GM21423 (cell line): ENCODE results near the gene RUSC2.
"Not testable (repeated sequence)": the region's sequence is repeated elsewhere in the genome, so short reads cannot be mapped to it uniquely, and the experiment has no call there.

ENCODE experiments used
- ATAC-seq: cut with Tn5 transposase; IDR thresholded peaks from one replicate; pipeline ENCODE4 v1.9.1; 2021; ENCODE audit warnings: mild to moderate bottlenecking, moderate library complexity; ENCODE audit not compliant: unreplicated experiment

Gene RUSC2, protein sequence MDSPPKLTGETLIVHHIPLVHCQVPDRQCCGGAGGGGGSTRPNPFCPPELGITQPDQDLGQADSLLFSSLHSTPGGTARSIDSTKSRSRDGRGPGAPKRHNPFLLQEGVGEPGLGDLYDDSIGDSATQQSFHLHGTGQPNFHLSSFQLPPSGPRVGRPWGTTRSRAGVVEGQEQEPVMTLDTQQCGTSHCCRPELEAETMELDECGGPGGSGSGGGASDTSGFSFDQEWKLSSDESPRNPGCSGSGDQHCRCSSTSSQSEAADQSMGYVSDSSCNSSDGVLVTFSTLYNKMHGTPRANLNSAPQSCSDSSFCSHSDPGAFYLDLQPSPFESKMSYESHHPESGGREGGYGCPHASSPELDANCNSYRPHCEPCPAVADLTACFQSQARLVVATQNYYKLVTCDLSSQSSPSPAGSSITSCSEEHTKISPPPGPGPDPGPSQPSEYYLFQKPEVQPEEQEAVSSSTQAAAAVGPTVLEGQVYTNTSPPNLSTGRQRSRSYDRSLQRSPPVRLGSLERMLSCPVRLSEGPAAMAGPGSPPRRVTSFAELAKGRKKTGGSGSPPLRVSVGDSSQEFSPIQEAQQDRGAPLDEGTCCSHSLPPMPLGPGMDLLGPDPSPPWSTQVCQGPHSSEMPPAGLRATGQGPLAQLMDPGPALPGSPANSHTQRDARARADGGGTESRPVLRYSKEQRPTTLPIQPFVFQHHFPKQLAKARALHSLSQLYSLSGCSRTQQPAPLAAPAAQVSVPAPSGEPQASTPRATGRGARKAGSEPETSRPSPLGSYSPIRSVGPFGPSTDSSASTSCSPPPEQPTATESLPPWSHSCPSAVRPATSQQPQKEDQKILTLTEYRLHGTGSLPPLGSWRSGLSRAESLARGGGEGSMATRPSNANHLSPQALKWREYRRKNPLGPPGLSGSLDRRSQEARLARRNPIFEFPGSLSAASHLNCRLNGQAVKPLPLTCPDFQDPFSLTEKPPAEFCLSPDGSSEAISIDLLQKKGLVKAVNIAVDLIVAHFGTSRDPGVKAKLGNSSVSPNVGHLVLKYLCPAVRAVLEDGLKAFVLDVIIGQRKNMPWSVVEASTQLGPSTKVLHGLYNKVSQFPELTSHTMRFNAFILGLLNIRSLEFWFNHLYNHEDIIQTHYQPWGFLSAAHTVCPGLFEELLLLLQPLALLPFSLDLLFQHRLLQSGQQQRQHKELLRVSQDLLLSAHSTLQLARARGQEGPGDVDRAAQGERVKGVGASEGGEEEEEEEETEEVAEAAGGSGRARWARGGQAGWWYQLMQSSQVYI (N-terminal part only)

DNA sequence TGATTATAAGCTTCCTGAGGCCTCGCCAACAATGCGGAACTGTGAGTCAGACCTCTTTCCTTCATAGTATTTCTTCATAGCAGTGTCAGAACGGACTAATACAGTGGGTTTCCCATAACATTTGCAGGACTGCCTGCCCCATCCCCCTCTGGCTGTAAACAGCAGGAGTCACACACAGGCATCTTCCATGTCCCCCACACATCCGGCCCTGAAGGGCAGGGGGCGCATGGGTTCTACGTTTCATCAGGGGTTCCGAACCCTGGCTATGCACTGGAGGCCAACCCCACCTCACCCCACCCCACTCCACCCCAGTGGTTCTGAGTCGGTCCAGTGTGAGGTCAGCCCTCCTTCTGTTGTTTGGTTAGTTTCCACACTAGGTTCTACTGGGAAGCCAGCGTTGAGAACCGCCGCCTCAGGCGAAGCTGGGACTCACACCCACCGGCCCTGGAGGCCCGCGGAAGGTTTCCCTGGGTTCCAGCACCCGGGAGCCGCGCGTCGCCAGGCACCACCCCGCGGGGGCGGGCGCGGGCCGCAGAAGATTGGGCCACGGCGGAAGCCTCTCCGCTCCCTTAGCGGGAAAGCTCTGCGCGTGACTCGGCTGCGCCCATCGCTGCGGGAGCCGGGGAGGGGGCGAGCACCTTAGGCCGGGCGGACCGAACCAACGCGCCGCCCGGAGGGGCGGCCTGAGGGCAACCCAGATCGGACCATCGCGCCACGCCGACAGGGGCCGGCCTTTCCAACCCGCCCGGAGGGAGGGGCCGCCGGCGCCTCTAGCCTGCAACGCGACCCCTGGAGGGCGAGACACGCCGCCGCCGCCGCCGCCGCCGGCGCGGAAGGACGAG is at the start of gene RUSC2:
TSS of gene RUSC2 (plus strand) at position 799 of the 842 bp plus-strand sequence. CDS start 56,411 bp downstream, outside the sequence.
- ATAC-seq = no peak

DNA sequence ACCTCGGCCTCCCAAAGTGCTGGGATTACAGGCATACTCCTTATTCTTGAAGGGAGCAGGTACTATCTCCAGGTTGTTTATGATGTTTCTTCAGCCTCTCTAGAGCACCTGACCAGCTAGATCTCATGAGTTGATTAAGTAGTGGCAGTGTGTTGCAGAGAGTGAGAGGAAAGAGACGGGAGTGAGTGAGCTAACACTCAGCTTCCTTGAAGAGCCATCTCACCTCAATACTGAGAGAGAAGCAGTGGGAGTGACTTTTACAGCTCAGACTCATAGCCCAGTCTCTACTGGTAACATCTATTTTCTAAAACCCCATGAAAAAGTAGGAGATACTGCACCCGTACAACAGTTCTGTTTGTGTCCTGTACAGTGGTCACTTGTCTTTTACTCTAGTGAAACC is 43.9 kb upstream of the RUSC2 start:
- no peak for ATAC-seq

DNA sequence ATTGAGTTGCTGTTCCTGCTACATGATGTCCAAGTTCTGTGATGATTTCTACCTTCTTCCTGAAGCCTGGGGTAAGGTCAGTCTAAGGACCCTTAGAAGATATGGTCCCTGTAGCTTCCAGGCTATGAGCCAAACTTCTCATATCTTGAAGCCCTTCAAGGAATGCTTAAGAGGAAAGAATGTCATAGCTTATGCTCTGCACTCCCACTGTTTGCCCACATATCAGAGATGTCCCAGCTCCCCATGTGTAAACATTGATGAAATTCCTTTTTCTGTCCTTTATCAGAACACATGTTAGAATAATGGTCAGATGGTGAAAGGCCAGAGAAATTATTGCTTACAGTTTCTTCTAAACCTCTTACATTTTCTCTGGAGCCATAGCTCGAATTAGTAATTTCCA is 41.4 kb upstream of the RUSC2 start:
- no peak for ATAC-seq

DNA sequence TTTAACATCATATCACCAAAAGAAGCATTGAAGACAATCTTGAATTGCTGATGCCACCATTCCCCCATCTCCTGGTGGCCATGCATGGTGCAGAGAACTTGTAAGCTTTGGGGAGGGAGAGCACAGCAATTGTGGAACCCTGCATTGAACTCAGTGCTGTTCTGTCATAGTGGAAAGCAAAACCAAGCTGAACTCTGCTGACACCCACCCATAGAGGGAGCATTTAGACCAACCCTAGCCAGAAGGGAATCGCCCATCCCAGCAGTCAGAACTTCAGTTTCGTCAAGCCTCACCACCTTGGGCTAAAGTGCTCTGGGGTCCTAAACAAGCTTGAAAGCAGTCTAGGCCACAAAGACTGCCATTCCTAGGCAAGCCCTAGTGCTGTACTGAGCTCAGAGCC is 37.4 kb upstream of the RUSC2 start:
- ATAC-seq = no peak

DNA sequence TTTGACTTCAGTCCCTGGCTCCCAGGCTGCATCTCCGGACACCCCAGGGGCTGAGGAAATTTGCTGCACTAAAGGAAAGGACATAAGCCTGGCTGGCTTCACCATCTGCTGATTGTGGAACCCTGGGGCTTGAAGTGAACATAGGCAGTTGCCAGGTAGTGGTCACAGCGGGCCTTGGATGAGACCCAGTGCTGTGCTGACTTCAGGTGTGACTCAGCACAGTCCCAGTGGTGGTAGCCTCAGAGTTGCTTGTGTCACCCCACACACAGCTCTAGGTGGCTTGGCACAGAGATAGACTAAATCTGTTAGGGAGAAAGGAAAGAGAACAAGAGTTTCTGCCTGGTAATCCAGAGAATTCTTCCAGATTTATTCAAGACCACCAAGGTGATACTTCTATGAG is 36.1 kb upstream of the RUSC2 start:
- no peak for ATAC-seq

DNA sequence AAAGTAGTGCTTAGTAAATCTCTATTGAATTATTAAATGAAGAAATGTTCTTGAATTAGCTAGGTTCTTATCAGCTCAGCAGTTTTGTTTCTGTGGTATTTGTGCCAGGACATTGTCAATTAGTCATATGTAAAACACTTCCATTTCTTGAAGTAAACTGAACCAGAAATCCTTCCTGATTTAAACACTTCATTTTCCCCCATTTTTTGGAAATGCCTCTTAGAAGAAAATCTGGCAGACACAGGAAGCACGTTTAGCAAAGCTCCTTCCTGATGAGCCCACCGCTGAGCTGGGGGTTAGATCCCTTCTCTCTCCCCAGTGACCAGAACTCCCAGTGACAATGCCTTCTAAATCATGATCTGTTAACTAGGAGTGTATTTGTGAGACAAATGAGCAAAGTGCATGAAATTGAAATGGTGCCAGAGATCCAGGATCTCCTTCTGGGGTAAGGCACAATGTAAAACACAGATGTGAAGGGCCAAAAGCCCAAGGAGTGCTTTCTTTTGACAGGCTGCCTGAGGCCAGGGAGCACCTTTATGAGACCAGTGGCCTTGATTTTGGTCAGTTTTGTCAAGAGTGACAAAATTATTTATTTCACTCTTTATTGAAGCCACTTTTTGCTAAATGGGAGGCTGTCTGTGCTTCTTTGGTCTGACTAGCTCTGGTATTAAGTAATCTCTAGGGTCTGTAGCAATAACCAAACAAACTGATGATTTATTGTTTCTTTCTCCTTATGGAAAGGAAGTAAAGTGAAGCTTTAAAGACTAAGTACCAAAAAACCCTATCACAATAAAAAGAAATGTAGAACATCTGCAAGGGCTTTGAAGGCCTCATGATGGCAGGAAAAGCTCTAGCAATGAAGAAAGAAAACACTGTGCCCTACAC is 25.5 kb upstream of the RUSC2 start:
- no peak for ATAC-seq

DNA sequence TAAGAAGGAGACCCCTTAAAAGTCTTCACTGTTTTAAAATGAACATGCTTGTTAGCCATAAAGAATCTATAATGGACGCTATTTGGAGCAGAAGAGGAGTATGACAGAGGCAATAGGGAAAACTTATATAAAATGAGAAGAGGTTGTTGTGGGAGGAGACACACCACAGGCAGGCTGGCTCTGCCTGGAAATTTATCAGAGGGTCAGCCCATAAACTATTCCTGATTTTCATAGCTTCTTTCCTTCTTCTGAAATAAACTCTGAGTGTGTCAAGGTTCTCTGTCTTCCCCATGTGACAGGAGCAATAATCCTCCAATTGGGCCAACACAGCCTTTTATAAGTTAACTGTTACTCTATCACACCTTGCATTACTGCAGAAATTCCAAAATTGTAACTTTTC is 19.6 kb upstream of the RUSC2 start:
- ATAC-seq = no peak

DNA sequence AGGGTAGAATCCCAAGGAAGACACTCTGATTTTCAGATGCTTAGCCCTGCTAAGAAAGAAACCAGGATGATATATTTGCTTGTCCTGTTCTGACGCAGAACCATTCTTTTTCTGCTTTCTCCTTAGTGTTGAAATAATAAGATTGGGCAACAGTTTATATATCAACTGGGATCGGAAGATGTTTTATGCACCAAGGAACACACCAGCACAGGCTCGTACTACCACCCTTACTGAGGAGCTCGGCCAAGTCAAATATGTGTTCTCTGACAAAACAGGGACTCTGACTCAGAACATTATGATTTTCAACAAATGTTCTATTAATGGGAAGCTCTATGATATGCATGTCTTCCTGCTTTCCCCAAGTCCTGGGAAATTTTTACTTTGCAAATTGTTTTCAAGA is 19.0 kb upstream of the RUSC2 start:
- no peak for ATAC-seq

DNA sequence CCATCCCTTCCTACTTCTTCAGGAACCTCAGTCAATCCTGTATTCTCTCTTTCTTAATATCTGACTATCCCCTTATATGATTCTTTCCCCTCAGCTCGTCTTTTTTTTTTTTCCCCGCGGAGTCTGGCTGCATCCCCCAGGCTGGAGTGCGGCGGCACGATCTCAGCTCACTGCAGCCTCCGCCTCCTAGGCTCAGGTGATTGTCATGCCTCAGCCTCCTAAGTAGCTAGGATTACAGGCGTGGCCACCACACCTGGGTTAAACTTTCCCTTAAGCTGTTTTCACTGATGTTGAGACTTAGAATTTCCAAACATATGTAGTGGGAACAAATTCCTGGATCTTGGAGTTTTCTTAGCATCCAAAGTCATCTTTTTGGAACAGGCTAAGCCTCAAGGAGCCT is 13.3 kb upstream of the RUSC2 start:
- ATAC-seq = no peak

DNA sequence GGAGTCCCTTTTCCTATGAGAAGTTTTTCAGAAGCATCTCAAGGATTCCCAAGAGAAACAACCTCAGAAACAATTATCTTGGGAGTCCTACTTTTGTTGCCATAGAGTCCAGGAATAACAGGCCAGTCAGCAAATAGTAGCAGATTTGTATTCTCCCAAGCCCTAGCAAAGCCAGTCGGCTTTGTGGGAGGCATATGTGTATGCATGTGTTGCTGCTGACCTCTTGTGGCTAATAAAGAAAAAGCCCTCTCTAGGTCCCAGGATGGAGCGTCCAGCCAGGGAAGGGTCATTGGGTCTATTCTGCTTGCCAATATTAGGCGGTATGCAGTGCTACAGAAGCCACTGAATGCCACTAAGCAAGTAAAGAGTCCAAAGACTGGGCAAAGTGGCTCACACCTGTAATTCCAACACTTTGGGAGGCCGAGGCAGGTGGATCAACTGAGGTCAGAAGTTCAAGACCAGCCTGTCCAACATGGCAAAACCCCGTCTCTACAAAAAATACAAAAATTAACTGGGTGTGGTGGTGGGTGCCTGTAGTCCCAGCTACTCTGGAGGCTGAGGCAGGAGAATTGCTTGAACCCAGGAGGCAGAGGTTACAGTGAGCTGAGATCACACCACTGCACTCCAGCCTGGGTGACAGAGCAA is 12.6 kb upstream of the RUSC2 start:
- not testable (repeated sequence) for ATAC-seq

DNA sequence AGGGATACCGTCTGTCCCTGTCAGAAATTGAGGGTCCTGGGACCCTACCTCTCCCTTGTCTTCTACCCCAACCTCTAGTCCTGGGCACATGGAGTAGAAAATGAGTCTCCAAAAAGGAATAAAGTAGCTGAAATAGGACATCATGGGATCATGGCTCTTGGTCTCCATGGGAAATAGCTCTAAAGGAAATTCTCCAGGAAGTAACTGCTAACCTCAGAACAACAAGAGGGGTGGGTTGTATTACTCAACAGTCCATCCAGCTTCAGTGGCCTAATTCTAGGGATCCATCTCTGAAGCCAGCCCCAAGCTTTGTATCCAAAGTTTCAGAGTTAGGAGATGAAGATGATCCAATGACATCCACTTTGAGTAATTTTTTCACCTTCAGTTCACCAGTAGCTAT is 11.0 kb upstream of the RUSC2 start:
- no peak for ATAC-seq

DNA sequence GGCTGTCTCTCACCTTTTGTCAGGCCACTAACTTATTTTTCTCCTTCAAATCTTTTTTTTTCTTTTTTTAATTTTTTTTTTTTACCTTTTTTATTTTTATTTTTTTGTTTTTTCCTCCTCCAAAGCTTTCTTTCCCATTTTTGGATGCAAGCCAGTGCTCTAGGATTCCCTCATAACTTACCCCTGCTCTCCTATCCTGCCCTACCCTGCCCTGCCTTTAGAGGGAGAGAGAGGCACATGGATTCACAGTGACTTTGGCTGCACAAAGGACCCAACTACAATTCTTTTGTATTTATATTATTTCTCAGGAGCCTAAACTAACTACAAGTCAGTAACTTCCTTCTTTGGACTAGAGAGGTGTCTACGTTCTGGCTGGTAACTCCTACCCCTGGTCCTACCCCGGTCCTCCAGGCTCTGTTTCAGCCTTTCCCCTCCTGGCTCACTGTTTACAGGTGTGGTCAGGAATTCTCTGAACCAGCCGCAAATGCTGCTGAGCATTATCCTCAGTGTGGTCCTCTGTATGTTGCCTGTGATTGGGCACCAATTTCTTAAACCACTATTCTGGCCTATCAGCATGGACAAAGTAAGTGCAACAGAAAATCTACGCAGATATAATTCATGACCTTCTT is 8.4 kb upstream of the RUSC2 start:
- ATAC-seq = no peak

DNA sequence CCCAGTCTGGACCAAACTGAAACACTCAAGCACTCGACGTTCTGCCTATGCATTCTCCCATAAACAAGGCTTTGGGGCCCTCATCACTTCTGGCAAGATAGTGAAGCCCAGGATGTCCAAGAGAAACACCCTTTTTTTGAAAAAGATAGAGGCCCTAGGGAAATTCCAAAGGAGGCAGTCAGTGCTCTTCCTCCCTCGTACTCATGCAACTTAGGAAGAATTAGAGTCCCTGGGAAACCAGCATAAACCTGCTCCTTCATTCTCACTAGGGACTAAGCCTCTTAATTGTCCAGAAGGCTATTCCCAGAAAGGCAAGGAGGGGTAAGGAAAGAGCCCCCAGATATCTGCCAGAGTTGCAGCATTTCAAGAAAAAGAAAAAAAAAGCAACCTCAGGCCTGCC is 7.8 kb upstream of the RUSC2 start:
- no peak for ATAC-seq

DNA sequence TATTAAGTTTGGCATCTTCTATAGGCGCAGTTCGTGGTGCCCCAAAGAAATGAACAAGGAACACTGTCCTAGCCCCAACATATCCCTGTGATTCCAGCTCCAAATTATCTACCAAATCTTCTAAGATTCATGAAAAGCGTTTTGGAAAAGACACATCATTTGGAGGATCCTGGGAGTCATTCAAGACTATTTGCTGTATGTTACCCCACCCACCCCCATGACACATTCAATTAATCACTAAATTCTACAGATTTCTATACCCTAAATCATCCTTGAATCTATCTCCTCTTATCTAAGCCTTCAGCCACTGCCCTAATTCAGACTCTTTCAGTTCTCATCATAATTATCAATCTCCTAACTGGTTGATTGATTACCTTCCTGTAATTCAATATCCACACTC is 5.5 kb upstream of the RUSC2 start:
- no peak for ATAC-seq

DNA sequence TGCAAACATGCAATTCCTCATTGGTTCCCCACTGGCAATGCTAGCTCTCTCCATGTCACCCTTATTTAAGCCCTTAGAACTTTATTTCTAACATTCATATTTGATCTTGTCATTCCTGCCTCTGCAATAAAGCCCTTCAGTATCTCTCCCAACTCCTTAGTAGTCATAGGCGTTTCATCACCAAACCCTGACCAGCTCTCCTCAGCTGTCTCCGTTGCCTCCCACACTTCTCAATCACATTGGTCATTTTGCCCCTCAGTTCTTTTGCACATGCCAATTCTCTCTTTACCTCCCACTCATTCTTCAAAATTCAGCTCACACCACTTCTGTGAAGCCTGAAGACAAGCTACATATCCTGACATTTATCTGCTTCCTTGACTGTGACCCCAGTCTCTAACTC is 2.8 kb upstream of the RUSC2 start:
- ATAC-seq = no peak

DNA sequence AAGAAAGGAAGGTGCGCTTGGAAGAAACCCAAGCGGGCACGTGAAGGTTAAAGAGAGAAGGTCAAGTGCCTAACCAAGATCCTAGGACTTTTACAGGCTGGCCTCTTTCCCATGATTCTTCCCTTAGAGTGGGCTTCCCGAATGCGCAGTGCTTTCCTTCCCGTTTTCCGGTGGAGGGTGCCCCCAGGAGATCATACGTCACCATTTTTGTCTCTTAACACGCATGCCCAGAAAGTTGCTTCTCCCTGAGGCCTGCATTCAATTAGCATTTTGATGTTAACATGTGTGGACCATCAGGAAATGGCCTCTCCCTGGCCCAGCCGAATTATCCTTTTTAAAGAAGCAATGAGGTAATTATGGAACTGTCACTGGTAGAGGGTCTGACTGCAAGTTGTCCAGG is 1.9 kb upstream of the RUSC2 start:
- ATAC-seq = no peak

DNA sequence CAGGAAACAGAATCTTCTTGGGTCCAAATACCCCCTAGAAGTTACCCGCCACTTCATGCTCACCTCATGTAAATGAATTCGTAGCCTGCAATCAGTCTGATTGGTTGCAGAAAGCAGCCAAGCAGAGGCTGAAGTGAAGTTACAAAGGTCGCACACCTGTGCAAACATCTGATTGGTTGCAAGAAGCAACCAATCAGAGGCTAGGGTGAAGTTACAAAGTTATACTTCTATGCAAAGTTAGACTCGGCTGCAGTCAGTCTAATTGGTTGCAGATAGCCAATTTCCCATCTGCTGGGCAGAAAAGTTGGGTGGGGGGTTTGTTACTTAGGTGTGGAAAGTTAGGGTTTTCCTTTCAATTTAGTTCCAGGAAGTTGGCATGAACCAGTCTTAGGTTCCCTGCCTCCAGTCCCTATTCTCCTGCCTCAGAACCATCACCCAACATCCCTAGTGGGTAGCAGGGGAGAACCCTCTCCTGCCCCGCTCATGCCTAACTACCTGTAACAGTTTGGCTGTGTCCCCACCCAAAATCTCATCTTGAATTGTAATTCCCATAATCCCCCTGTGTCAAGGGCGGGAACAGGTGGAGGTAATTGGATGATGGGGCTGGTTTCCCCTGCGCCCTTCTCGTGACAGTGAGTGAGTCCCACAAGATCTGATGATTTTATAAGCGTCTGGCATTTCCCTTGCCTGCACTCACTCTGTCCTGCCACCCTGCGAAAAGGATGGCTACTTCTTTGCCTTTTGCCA is 1.2 kb upstream of the RUSC2 start:
- no peak for ATAC-seq
